K562 (cell line): ENCODE results near the gene IL15RA. TPM values are rescaled to one million over a fixed set of nuclear protein-coding genes. Genes with fewer than 3 reads are reported as not detected.

Experiments
- ETV5 ChIP-seq: sonication (generic); formaldehyde crosslinking; IDR thresholded peaks from 2 replicates; pipeline ENCODE4 v1.4.0; 2020; ENCODE audit warnings: low read depth, mild to moderate bottlenecking, missing genetic modification reagents
- JUND ChIP-seq, 2 experiments: IDR thresholded peaks; 2 replicates in 1 of 2; 3 replicates in 1 of 2; pipeline ENCODE4 v1.6.1; 2011; ENCODE audit warnings: borderline replicate concordance in 2 of 2, low read depth in 2 of 2, low read length in 2 of 2, improper control_type of control experiment in 1 of 2, missing biosample characterization in 1 of 2, missing genetic modification characterization in 1 of 2, missing genetic modification reagents in 1 of 2
- POLR2B ChIP-seq: fragments of 450-650 bp; IDR thresholded peaks from 2 replicates; pipeline ENCODE4 v1.6.1; 2018; ENCODE audit warnings: low read depth; ENCODE audit not compliant: partially characterized antibody
- SMARCA5 ChIP-seq: fragments of 450-650 bp; IDR thresholded peaks from 2 replicates; pipeline ENCODE4 v1.6.1; 2016
- ZNF253 ChIP-seq: fragments of 250-450 bp; sonication (Bioruptor Pico); conservative IDR thresholded peaks from 2 replicates; pipeline ENCODE4 v1.6.1; 2021; ENCODE audit warnings: mild to moderate bottlenecking
- polyA plus RNA-seq, 8 experiments: library from polyadenylated mRNA; depleted of rRNA in 4 of 8; stranded (reverse) in 5 of 8; unstranded in 3 of 8; fragments of >200 nt; fragmentation: Nextera tagmentation in 2 of 8; fragmentation: Illumina TruSeq in 1 of 8; extraction: Ambion mirVana in 2 of 8; extraction: Trizol in 1 of 8; gene quantifications; 2 replicates each; pipeline versions ENCODE4 v1.2.1 to v1.2.3, GENCODE V29; 2011 to 2014; ENCODE audit warnings: inconsistent platforms in 1 of 8, missing spikeins in 1 of 8
- total RNA-seq, 7 experiments: library from RNA; depleted of rRNA in 6 of 7; stranded (reverse); fragments of >200 nt in 6 of 7; fragmentation: Illumina TruSeq in 2 of 7; extraction: Trizol in 2 of 7; gene quantifications; 2 replicates each; pipeline versions ENCODE4 v1.2.1 to v1.2.3, GENCODE V29; 2011 to 2021; ENCODE audit warnings: low replicate concordance in 1 of 7
- TF ChIP-seq, protein P1 (sequence below): fragments of 200-800 bp; sonication (Bioruptor generic); IDR thresholded peaks from 2 replicates; pipeline ENCODE4 v1.6.1; 2016; ENCODE audit warnings: missing genetic modification characterization, missing compliant biosample characterization
- TF ChIP-seq, protein P2 (sequence below): fragments of 450-650 bp; formaldehyde crosslinking; IDR thresholded peaks from 2 replicates; pipeline ENCODE4 v1.4.0; 2020; ENCODE audit warnings: mild to moderate bottlenecking, moderate library complexity
- TF ChIP-seq, protein P3 (sequence below): fragments of 450-650 bp; formaldehyde crosslinking; IDR thresholded peaks from 2 replicates; pipeline ENCODE4 v1.4.0; 2020; ENCODE audit warnings: mild to moderate bottlenecking, moderate library complexity
- TF ChIP-seq, protein P4 (sequence below): IDR thresholded peaks from 2 replicates; pipeline ENCODE4 v1.6.1; 2011; ENCODE audit warnings: borderline replicate concordance, low read depth, mild to moderate bottlenecking, moderate library complexity, low read length; ENCODE audit not compliant: insufficient read depth, poor library complexity, severe bottlenecking
- TF ChIP-seq, protein P5 (sequence below), 3 experiments: fragments of 200-800 bp in 1 of 3; sonication (Bioruptor generic) in 1 of 3; sonication (generic) in 1 of 3; formaldehyde crosslinking in 1 of 3; IDR thresholded peaks; 2 replicates each; pipeline versions ENCODE4 v1.6.1 to v1.8.0; 2016 to 2022; ENCODE audit warnings: mild to moderate bottlenecking in 2 of 3, missing compliant biosample characterization in 2 of 3, missing genetic modification characterization in 2 of 3, missing genetic modification reagents in 1 of 3
- TF ChIP-seq, protein P6 (sequence below): fragments of 450-650 bp; IDR thresholded peaks from 2 replicates; pipeline ENCODE4 v1.6.1; 2017; ENCODE audit warnings: antibody characterized with exemption

Gene IL15RA
- total and polyA plus RNA-seq, 9 of the 15 experiments (the other 6 are each of a cell fraction or from before 2014, with no cell fraction given): 1.2 to 11.7 (median 8.0) TPM

DNA sequence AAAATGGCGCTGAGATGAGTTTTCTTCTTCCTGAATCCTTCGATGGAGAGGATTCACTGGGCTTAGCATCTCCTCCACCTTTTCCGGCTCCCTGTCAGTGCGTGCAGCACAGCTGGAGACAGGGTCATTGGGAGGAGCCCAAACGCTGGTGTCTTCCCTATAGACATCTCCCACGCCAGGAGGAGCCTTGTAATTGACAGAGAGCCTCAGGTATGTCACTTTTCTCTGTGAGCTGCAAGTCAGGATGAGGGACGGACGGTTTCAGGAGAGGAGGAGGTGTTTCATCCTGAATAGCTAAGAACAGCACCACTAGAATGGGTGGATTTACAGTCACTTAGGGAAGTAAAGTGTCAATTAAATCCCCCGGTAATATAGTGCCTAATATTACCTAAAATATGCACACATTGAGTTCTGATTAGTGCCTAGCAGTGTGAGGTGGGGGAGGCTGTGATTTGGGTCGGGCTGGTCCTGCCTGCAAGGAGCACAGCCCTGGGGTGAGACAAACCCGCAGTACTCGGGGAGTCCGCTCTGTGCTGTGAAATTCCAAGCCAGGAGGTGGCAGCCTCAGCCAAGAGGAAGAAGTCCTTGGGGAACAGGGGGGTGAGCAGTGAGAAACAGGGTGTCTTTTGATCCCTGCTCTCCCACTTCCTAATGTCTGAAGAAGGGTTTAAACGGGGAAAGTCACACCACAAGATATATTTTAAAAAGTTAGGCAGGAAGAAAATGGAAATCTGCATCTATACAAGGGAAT lies 28.2 kb downstream of the IL15RA start (continued):
- TF ChIP-seq, protein P1, sequence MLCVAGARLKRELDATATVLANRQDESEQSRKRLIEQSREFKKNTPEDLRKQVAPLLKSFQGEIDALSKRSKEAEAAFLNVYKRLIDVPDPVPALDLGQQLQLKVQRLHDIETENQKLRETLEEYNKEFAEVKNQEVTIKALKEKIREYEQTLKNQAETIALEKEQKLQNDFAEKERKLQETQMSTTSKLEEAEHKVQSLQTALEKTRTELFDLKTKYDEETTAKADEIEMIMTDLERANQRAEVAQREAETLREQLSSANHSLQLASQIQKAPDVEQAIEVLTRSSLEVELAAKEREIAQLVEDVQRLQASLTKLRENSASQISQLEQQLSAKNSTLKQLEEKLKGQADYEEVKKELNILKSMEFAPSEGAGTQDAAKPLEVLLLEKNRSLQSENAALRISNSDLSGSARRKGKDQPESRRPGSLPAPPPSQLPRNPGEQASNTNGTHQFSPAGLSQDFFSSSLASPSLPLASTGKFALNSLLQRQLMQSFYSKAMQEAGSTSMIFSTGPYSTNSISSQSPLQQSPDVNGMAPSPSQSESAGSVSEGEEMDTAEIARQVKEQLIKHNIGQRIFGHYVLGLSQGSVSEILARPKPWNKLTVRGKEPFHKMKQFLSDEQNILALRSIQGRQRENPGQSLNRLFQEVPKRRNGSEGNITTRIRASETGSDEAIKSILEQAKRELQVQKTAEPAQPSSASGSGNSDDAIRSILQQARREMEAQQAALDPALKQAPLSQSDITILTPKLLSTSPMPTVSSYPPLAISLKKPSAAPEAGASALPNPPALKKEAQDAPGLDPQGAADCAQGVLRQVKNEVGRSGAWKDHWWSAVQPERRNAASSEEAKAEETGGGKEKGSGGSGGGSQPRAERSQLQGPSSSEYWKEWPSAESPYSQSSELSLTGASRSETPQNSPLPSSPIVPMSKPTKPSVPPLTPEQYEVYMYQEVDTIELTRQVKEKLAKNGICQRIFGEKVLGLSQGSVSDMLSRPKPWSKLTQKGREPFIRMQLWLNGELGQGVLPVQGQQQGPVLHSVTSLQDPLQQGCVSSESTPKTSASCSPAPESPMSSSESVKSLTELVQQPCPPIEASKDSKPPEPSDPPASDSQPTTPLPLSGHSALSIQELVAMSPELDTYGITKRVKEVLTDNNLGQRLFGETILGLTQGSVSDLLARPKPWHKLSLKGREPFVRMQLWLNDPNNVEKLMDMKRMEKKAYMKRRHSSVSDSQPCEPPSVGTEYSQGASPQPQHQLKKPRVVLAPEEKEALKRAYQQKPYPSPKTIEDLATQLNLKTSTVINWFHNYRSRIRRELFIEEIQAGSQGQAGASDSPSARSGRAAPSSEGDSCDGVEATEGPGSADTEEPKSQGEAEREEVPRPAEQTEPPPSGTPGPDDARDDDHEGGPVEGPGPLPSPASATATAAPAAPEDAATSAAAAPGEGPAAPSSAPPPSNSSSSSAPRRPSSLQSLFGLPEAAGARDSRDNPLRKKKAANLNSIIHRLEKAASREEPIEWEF: no peak
- TF ChIP-seq JUND (IDR thresholded peaks at IDR 0.05; ENCODE audit: borderline replicate concordance, low read depth, low read length) (peak; percentile 22; the same call in 1 of the 2 replicates), JUND (tag; IDR thresholded peaks at IDR 0.05; ENCODE audit: borderline replicate concordance, low read depth, low read length) (no peak; the same call in 2 of the 3 replicates), ZNF253 (CRISPR knock-in tag) (no peak), ETV5 (CRISPR knock-in tag) (no peak), SMARCA5 (no peak), POLR2B (no peak)
- TF ChIP-seq, protein P2, sequence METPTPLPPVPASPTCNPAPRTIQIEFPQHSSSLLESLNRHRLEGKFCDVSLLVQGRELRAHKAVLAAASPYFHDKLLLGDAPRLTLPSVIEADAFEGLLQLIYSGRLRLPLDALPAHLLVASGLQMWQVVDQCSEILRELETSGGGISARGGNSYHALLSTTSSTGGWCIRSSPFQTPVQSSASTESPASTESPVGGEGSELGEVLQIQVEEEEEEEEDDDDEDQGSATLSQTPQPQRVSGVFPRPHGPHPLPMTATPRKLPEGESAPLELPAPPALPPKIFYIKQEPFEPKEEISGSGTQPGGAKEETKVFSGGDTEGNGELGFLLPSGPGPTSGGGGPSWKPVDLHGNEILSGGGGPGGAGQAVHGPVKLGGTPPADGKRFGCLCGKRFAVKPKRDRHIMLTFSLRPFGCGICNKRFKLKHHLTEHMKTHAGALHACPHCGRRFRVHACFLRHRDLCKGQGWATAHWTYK (CRISPR knock-in tag): no peak
- TF ChIP-seq, protein P3, sequence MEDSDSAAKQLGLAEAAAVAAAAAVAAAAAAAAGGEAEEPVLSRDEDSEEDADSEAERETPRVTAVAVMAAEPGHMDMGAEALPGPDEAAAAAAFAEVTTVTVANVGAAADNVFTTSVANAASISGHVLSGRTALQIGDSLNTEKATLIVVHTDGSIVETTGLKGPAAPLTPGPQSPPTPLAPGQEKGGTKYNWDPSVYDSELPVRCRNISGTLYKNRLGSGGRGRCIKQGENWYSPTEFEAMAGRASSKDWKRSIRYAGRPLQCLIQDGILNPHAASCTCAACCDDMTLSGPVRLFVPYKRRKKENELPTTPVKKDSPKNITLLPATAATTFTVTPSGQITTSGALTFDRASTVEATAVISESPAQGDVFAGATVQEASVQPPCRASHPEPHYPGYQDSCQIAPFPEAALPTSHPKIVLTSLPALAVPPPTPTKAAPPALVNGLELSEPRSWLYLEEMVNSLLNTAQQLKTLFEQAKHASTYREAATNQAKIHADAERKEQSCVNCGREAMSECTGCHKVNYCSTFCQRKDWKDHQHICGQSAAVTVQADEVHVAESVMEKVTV (CRISPR knock-in tag): peak; percentile 81
- TF ChIP-seq, protein P4, sequence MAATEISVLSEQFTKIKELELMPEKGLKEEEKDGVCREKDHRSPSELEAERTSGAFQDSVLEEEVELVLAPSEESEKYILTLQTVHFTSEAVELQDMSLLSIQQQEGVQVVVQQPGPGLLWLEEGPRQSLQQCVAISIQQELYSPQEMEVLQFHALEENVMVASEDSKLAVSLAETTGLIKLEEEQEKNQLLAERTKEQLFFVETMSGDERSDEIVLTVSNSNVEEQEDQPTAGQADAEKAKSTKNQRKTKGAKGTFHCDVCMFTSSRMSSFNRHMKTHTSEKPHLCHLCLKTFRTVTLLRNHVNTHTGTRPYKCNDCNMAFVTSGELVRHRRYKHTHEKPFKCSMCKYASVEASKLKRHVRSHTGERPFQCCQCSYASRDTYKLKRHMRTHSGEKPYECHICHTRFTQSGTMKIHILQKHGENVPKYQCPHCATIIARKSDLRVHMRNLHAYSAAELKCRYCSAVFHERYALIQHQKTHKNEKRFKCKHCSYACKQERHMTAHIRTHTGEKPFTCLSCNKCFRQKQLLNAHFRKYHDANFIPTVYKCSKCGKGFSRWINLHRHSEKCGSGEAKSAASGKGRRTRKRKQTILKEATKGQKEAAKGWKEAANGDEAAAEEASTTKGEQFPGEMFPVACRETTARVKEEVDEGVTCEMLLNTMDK: no peak
- TF ChIP-seq, protein P5, sequence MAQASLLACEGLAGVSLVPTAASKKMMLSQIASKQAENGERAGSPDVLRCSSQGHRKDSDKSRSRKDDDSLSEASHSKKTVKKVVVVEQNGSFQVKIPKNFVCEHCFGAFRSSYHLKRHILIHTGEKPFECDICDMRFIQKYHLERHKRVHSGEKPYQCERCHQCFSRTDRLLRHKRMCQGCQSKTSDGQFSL (CRISPR knock-in tag; IDR thresholded peaks at IDR 0.05): no peak
- TF ChIP-seq, protein P5 (tag; IDR thresholded peaks at IDR 0.05): no peak
- TF ChIP-seq, protein P6, sequence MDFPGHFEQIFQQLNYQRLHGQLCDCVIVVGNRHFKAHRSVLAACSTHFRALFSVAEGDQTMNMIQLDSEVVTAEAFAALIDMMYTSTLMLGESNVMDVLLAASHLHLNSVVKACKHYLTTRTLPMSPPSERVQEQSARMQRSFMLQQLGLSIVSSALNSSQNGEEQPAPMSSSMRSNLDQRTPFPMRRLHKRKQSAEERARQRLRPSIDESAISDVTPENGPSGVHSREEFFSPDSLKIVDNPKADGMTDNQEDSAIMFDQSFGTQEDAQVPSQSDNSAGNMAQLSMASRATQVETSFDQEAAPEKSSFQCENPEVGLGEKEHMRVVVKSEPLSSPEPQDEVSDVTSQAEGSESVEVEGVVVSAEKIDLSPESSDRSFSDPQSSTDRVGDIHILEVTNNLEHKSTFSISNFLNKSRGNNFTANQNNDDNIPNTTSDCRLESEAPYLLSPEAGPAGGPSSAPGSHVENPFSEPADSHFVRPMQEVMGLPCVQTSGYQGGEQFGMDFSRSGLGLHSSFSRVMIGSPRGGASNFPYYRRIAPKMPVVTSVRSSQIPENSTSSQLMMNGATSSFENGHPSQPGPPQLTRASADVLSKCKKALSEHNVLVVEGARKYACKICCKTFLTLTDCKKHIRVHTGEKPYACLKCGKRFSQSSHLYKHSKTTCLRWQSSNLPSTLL: no peak
